Measurements from ENCODE around the gene DAB2IP.

DNA sequence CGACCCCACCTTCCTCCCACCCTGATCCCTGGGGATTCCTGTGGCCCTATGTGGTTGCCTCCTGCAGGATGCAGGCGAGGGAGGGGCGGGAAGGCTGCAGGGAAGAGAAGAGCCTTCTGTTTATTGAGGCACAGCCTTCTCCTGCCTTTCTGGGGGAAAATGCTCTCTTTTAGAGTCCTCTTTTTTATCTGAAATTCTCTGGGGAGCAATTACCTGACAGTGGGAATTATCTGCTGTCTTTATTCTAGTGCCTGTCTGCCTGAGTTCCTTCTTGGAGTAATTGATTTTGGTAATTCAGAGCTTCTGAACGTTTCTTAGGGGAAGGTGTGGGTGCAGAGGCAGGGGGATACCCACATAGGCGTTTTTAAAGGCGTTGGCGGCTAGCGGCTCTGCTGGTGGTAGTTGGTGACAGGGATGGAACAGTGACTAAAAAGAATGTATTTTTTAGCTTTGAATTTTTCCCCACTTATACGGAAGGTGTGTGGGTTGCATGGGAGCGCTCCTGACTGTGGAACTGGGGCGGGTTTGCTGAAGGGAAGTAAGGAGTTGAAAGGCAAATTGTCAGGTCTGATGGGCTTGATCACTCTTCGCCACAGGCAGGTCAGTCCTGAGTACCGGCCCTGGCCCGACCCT, 35.2 kb upstream of the DAB2IP start:
- TF ChIP-seq, protein P1, sequence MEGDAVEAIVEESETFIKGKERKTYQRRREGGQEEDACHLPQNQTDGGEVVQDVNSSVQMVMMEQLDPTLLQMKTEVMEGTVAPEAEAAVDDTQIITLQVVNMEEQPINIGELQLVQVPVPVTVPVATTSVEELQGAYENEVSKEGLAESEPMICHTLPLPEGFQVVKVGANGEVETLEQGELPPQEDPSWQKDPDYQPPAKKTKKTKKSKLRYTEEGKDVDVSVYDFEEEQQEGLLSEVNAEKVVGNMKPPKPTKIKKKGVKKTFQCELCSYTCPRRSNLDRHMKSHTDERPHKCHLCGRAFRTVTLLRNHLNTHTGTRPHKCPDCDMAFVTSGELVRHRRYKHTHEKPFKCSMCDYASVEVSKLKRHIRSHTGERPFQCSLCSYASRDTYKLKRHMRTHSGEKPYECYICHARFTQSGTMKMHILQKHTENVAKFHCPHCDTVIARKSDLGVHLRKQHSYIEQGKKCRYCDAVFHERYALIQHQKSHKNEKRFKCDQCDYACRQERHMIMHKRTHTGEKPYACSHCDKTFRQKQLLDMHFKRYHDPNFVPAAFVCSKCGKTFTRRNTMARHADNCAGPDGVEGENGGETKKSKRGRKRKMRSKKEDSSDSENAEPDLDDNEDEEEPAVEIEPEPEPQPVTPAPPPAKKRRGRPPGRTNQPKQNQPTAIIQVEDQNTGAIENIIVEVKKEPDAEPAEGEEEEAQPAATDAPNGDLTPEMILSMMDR (IDR thresholded peaks at IDR 0.05), result no peak
- no peak for TF ChIP-seq POLR2AphosphoS5 (IDR thresholded peaks at IDR 0.05)
- TF ChIP-seq POLR2A (IDR thresholded peaks at IDR 0.05), result no peak

Data from stomach (tissue), 4 donors.